Mucosa of rectum (tissue), 2 donors: ENCODE measurements around the gene LINS1.

Experiments
- H3K27ac ChIP-seq, 2 donors: one replicate each; pipeline ENCODE4 v1.7.0; 2013; ENCODE audit warnings: inconsistent platforms in 2 of 2, low read depth in 2 of 2, low read length in 2 of 2
- H3K27me3 ChIP-seq, 2 donors: one replicate each; pipeline ENCODE4 v1.7.0; 2013; ENCODE audit warnings: low read length in 2 of 2; ENCODE audit not compliant: control insufficient read depth in 2 of 2, insufficient read depth in 2 of 2
- H3K36me3 ChIP-seq, 2 donors: one replicate each; pipeline ENCODE4 v1.7.0; 2013; ENCODE audit warnings: low read length in 2 of 2; ENCODE audit not compliant: control insufficient read depth in 2 of 2, insufficient read depth in 2 of 2
- H3K4me1 ChIP-seq, 2 donors: one replicate each; pipeline ENCODE4 v1.7.0; 2013; ENCODE audit warnings: low read length in 2 of 2, mild to moderate bottlenecking in 1 of 2; ENCODE audit not compliant: control insufficient read depth in 2 of 2, insufficient read depth in 2 of 2
- H3K4me3 ChIP-seq, 2 donors: one replicate each; pipeline ENCODE4 v1.7.0; 2013; ENCODE audit warnings: low read length in 2 of 2
- H3K9ac ChIP-seq, 2 donors: one replicate each; pipeline ENCODE4 v1.7.0; 2013; ENCODE audit warnings: low read length in 2 of 2, low read depth in 1 of 2, mild to moderate bottlenecking in 1 of 2
- H3K9me3 ChIP-seq, 2 donors: one replicate each; pipeline ENCODE4 v1.7.0; 2013; ENCODE audit warnings: low read length in 2 of 2; ENCODE audit not compliant: control insufficient read depth in 2 of 2
- donor health status: healthy.
- donor health status: Normal muscosa, but diverticular disease.

The LINS1 gene, protein sequence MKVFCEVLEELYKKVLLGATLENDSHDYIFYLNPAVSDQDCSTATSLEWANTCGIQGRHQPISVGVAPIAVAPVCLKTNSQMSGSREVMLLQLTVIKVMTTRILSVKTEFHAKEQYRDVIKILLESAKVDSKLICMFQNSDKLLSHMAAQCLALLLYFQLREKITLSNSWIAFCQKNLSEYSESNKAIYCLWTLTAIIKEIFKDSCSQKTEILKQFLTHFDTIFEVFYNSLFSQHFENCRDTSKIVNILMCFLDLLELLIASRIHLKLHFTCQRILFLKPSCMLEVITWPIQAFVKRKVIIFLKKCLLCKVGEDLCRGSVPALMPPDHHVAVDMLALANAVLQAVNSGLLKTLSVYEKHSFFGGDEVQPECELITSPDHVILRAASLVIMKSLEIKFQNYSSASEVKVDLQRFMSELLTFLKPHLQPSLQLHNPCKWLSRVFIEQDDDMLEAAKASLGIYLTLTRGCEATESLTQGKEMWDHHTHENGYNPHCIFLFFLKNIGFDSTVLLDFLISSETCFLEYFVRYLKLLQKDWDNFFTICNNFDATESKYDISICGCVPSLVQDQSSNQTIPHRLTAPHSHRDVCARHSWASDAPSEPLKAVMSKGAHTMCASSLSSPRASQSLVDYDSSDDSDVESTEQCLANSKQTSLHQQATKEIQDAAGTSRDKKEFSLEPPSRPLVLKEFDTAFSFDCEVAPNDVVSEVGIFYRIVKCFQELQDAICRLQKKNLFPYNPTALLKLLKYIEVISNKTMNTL

GRCh38 chr15:100602064-100602822 is at the start of gene LINS1, which contains the start of gene ASB7:
TSS of gene LINS1 (minus strand) at chr15:100602184. CDS start at chr15:100580842, 21,342 bp downstream.
TSS of gene ASB7 (plus strand) at chr15:100602589. CDS start at chr15:100612217, 9,628 bp downstream.
- peaks cover 15 to 20% of the 10 kb centered on the region in 2 donors for H3K4me1 ChIP-seq
- H3K27ac ChIP-seq = peak within 1 kb of the TSS; percentile 82 to 88
- H3K36me3 ChIP-seq = peaks cover 4 to 11% of the 10 kb centered on the region in 2 donors
- H3K9me3 ChIP-seq = no peaks in the 10 kb centered on the region
- H3K27me3 ChIP-seq = no peaks in the 10 kb centered on the region
- H3K4me3 ChIP-seq = peak within 1 kb of the TSS; percentile 93 to 98
- H3K9ac ChIP-seq = peak within 1 kb of the TSS; percentile 90 to 93

GRCh38 chr15:100651253-100651652 is 49.3 kb upstream of the LINS1 start:
- no peak overlapping the region for H3K9ac ChIP-seq
- H3K36me3 ChIP-seq = peaks cover 9 to 11% of the 10 kb centered on the region in 2 donors
- H3K27ac ChIP-seq = no peak overlapping the region
- no peaks in the 10 kb centered on the region for H3K9me3 ChIP-seq
- H3K27me3 ChIP-seq = no peaks in the 10 kb centered on the region
- H3K4me3 ChIP-seq = no peak overlapping the region
- no peaks in the 10 kb centered on the region for H3K4me1 ChIP-seq

DNA sequence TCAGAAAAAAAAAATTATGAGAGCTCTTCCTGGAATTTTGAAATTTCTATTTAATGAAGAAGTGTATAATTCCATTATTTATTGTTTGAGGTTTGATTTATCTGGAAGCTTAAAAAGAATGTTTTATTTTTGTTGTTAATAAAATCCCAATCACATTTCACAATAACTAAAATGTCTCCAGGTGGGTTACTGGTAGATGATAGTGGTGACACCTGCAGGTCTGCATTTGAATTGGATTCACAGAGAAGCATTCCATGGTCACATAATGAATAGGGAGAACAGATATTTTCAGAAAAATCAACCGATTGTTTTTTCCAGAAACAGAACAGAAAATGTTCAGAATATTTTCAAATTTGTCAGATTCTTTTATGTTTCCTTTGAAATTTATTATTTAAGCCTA is 48.7 kb upstream of the LINS1 start:
- Histone ChIP-seq H3K27me3 (no peaks in the 10 kb centered on the region), H3K36me3 (peaks cover 9 to 11% of the 10 kb centered on the region in 2 donors), H3K9me3 (no peaks in the 10 kb centered on the region), H3K9ac (no peak overlapping the region), H3K4me3 (no peak overlapping the region), H3K27ac (no peak overlapping the region), H3K4me1 (no peaks in the 10 kb centered on the region)

- H3K4me1 ChIP-seq = no peaks in the 10 kb centered on the region
- H3K9me3 ChIP-seq = no peaks in the 10 kb centered on the region
- no peak overlapping the region for H3K4me3 ChIP-seq
- no peak overlapping the region for H3K9ac ChIP-seq
- peaks cover 9 to 11% of the 10 kb centered on the region in 2 donors for H3K36me3 ChIP-seq
- H3K27me3 ChIP-seq = no peaks in the 10 kb centered on the region
- no peak overlapping the region for H3K27ac ChIP-seq
These were observed 47.0 kb upstream of the LINS1 start for GRCh38 chr15:100648951-100649350.

GRCh38 chr15:100645671-100646070 is 43.7 kb upstream of the LINS1 start:
- Histone ChIP-seq H3K9ac (no peak overlapping the region), H3K4me1 (no peaks in the 10 kb centered on the region), H3K36me3 (peaks cover 0 to 9% of the 10 kb centered on the region in 2 donors), H3K4me3 (no peak overlapping the region), H3K27ac (no peak overlapping the region), H3K27me3 (no peaks in the 10 kb centered on the region), H3K9me3 (no peaks in the 10 kb centered on the region)

DNA sequence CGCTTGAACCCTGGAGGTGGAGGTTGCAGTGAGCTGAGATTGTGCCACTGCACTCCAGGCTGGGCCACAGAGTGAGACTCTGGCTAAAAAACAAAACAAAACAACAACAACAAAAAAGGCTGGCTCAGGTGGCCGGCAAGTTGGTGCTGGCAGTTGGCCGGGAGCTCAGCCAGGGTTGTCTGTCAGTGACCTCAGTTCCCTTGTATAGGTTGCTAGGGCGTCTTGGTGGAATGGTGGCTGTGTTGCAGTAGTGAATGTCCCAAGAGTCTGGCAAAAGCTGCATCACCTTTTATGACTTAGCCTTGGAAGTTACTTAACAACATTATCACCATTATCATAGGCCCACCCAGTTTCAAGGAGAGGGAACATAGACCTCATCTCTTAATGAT is 41.0 kb upstream of the LINS1 start:
- Histone ChIP-seq H3K36me3 (peaks cover 0 to 8% of the 10 kb centered on the region in 2 donors), H3K27me3 (no peaks in the 10 kb centered on the region), H3K4me1 (peaks cover 3% of the 10 kb centered on the region in 2 donors), H3K9me3 (no peaks in the 10 kb centered on the region), H3K9ac (no peak overlapping the region), H3K27ac (no peak overlapping the region), H3K4me3 (no peak overlapping the region)

DNA sequence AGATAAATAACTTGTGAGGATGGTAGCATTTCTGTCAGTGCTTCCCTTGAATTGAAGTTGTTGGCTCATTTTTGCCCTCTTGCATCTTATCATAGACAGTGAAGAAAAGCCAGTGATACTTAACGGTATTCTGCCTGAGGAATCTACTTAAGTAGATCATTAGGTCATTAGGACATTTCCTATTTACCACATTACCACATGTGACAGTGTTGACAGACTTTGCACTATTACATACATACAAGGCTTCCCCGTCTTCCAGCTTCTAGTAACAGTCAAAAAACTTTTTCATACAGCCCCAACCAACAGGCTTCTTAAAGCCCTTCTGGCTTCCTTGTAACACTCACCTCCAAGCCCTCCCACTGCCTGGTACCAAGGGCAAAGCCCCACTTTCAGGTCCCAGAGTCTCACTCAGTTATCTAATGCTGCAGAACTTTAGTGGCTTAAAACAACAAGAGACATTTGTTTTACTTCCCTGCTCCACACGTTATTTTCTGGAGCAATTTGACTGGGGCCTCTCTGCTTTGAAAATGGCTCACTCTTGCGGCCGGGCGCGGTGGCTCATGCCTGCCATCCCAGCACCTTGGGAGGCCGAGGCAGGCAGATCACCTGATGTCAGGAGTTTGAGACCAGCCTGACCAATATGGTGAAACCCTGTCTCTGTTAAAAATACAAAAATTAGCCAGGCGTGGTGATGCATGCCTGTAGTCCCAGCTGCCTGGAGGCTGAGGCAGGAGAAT is 40.4 kb upstream of the LINS1 start:
- no peaks in the 10 kb centered on the region for H3K9me3 ChIP-seq

GRCh38 chr15:100638177-100638730 is 36.3 kb upstream of the LINS1 start:
- Histone ChIP-seq H3K4me3 (no peak overlapping the region), H3K27ac (no peak overlapping the region), H3K36me3 (no peaks in the 10 kb centered on the region), H3K9me3 (no peaks in the 10 kb centered on the region), H3K4me1 (peaks cover 3 to 10% of the 10 kb centered on the region in 2 donors), H3K9ac (no peak overlapping the region), H3K27me3 (no peaks in the 10 kb centered on the region)

More for the DNA sequence above, 40.4 kb upstream of the LINS1 start:
- Histone ChIP-seq H3K4me3 (no peak overlapping the region), H3K27ac (no peak overlapping the region), H3K27me3 (no peaks in the 10 kb centered on the region), H3K9ac (no peak overlapping the region), H3K4me1 (peaks cover 3% of the 10 kb centered on the region in 2 donors), H3K36me3 (peaks cover 0 to 2% of the 10 kb centered on the region in 2 donors)

DNA sequence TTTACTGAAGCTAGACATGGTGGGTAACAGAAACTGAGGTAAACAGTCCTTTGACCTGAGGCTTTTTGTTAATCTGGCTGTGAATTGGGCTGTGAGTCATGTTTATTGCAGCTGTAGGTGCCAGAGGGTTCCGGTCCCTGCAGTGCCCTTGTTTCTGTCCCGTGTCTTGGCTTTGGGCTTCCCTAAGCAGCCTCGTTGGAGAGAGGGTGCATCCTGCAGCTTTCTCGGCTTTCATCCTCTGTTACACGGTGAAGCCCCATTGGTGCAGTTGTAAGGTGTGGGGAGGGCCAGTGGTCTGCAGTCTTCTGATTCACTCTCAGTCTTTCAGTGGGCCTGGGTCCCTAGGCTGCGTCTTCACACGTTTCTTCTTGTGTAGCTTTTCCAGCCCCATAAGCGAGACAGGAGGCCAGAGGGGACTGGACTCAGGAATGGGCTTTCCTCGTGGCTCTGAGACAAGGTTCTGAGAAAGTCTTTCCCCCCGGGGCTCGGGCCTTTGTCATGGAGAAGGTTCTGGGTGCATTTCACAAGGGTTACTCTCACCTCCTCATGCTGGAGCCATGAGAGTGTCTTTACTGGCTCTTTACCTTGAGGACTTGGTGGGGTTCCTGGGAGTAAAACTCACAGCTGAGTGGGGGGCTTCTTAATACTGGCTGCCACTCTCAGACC is 33.6 kb upstream of the LINS1 start:
- H3K27ac ChIP-seq = no peak overlapping the region
- no peaks in the 10 kb centered on the region for H3K9me3 ChIP-seq
- no peaks in the 10 kb centered on the region for H3K27me3 ChIP-seq
- H3K36me3 ChIP-seq = peaks cover 10 to 17% of the 10 kb centered on the region in 2 donors
- H3K4me1 ChIP-seq = peaks cover 3 to 10% of the 10 kb centered on the region in 2 donors
- no peak overlapping the region for H3K9ac ChIP-seq
- H3K4me3 ChIP-seq = no peak overlapping the region
